GM23338 (cell line): ENCODE measurements around the gene CTDNEP1. TPM values are rescaled to one million over a fixed set of nuclear protein-coding genes. Genes with fewer than 3 reads are reported as not detected.

Experiments used
- ATAC-seq: fragments of 200-7000 bp; cut with Tn5 transposase; 3 replicates; pipeline ENCODE4 v1.9.1; 2020
- DNase-seq: peaks from one replicate; pipeline ENCODE4 v3.0.0-alpha.2; 2015; ENCODE audit warnings: low spot score
- H2AFZ ChIP-seq: fragments of 200-600 bp; sonication (generic); 2 replicates; pipeline ENCODE4 v1.8.0; 2016; ENCODE audit warnings: antibody characterized with exemption, mild to moderate bottlenecking, moderate library complexity
- H3F3A ChIP-seq: fragments of 200-600 bp; sonication (generic); replicated peaks from 2 replicates; pipeline ENCODE4 v1.8.0; 2017; ENCODE audit warnings: antibody characterized with exemption, mixed run types, low read depth
- H3K27ac ChIP-seq: fragments of 200-600 bp; sonication (generic); 2 replicates; pipeline ENCODE4 v1.6.1; 2016; ENCODE audit warnings: low read depth
- H3K27me3 ChIP-seq: fragments of 200-600 bp; sonication (generic); 2 replicates; pipeline ENCODE4 v1.8.0; 2016; ENCODE audit warnings: mild to moderate bottlenecking, mixed run types, moderate library complexity; ENCODE audit not compliant: insufficient read depth
- H3K36me3 ChIP-seq: fragments of 200-600 bp; sonication (generic); 2 replicates; pipeline ENCODE4 v1.8.0; 2016; ENCODE audit warnings: mild to moderate bottlenecking; ENCODE audit not compliant: insufficient read depth
- H3K4me1 ChIP-seq: fragments of 200-600 bp; sonication (generic); 2 replicates; pipeline ENCODE4 v1.8.0; 2016; ENCODE audit warnings: mild to moderate bottlenecking, moderate library complexity; ENCODE audit not compliant: insufficient read depth
- H3K4me2 ChIP-seq: fragments of 200-600 bp; sonication (generic); 2 replicates; pipeline ENCODE4 v1.7.1; 2017; ENCODE audit warnings: mixed run types
- H3K4me3 ChIP-seq: fragments of 200-600 bp; sonication (generic); 2 replicates; pipeline ENCODE4 v1.6.1; 2016; ENCODE audit warnings: mixed run types
- H3K79me2 ChIP-seq: fragments of 200-600 bp; sonication (generic); replicated peaks from 2 replicates; pipeline ENCODE4 v1.8.0; 2017; ENCODE audit warnings: mild to moderate bottlenecking; ENCODE audit not compliant: insufficient read depth
- H3K9me2 ChIP-seq: fragments of 200-600 bp; sonication (generic); 2 replicates; pipeline ENCODE4 v1.8.0; 2017; ENCODE audit not compliant: insufficient read depth
- H4K20me1 ChIP-seq: fragments of 200-600 bp; sonication (generic); replicated peaks from 2 replicates; pipeline ENCODE4 v1.8.0; 2017; ENCODE audit warnings: mild to moderate bottlenecking; ENCODE audit not compliant: insufficient read depth
- H3K27ac Mint-ChIP-seq: 2 replicates; pipeline ENCODE4 v1.8.0; 2020; ENCODE audit warnings: inconsistent platforms, mild to moderate bottlenecking, moderate library complexity, mixed read lengths
- H3K27me3 Mint-ChIP-seq: 3 replicates; pipeline ENCODE4 v1.8.0; 2022; ENCODE audit warnings: low read depth, mild to moderate bottlenecking, moderate library complexity, mixed read lengths, inconsistent platforms; ENCODE audit not compliant: insufficient read depth, poor library complexity
- H3K36me3 Mint-ChIP-seq: 3 replicates; pipeline ENCODE4 v1.8.0; 2021; ENCODE audit warnings: low read depth, mild to moderate bottlenecking, inconsistent platforms, moderate library complexity, mixed read lengths
- H3K4me1 Mint-ChIP-seq: 3 replicates; pipeline ENCODE4 v1.8.0; 2020; ENCODE audit warnings: mild to moderate bottlenecking, inconsistent platforms, mixed read lengths
- H3K4me3 Mint-ChIP-seq: 3 replicates; pipeline ENCODE4 v1.8.0; 2021; ENCODE audit warnings: moderate library complexity, mild to moderate bottlenecking, inconsistent platforms, mixed read lengths
- H3K9me3 Mint-ChIP-seq: 3 replicates; pipeline ENCODE4 v1.8.0; 2020; ENCODE audit warnings: moderate library complexity, mild to moderate bottlenecking, inconsistent platforms, mixed read lengths
- CREB1 ChIP-seq: fragments of 250-450 bp; sonication (Bioruptor Pico); IDR thresholded peaks from 2 replicates; pipeline ENCODE4 v1.5.0; 2020; ENCODE audit warnings: low read depth, mild to moderate bottlenecking, moderate library complexity
- ZNF114 ChIP-seq: fragments of 250-450 bp; sonication (Bioruptor Pico); IDR thresholded peaks from 2 replicates; pipeline ENCODE4 v1.5.0; 2020; ENCODE audit warnings: mild to moderate bottlenecking, moderate library complexity
- ZNF462 ChIP-seq: fragments of 250-450 bp; sonication (Bioruptor Pico); IDR thresholded peaks from 2 replicates; pipeline ENCODE4 v1.5.0; 2020; ENCODE audit warnings: mild to moderate bottlenecking, moderate library complexity
- long read RNA-seq: library from polyadenylated mRNA; unstranded; transcript quantifications from one replicate; pipeline ENCODE4 v2.0.0, GENCODE V29; 2020; ENCODE audit not compliant: unreplicated experiment
- polyA plus RNA-seq: library from polyadenylated mRNA; unstranded; fragments of >200 nt; fragmentation: Nextera tagmentation; extraction: Ambion mirVana; gene quantifications from 2 replicates; pipeline ENCODE4 v1.2.1, GENCODE V29; 2016
- total RNA-seq: library from RNA; depleted of rRNA; stranded (reverse); fragments of >200 nt; shearing (Covaris generic); gene quantifications from 2 replicates; pipeline ENCODE4 v1.2.3, GENCODE V29; 2014; rRNA removed
- TF ChIP-seq, protein P1 (sequence below): IDR thresholded peaks from 2 replicates; pipeline ENCODE4 v1.6.1; 2016; ENCODE audit warnings: antibody characterized with exemption
- TF ChIP-seq, protein P2 (sequence below), 2 experiments: fragments of 200-600 bp in 1 of 2; sonication (generic) in 1 of 2; conservative IDR thresholded peaks; 2 replicates each; pipeline versions ENCODE4 v1.5.1 to v1.6.1; 2016 to 2017; ENCODE audit warnings: antibody characterized with exemption in 2 of 2, low read depth in 2 of 2, mild to moderate bottlenecking in 2 of 2, moderate library complexity in 1 of 2

The CTDNEP1 gene
- total RNA-seq: 93.4 and 109 TPM in 2 replicates
- polyA plus RNA-seq: 48.1 and 55.2 TPM in 2 replicates
- long read RNA-seq, partial matches to known transcripts: 1 of 10 reads
- long read RNA-seq, other reads (novel, unspliced or antisense): 4 of 10 reads

GRCh38 chr17:7251661-7252175, at the start of gene CTDNEP1:
TSS of gene CTDNEP1 (minus strand) at chr17:7251734. CDS start at chr17:7251296, 438 bp downstream.
- Histone ChIP-seq H3K27me3 (no peaks in the 10 kb centered on the region), H3K4me1 (peaks cover 17% of the 10 kb centered on the region), H3K27ac (peak within 1 kb of the TSS; percentile 96), H3K4me2 (peak within 1 kb of the TSS; percentile 98), H4K20me1 (peaks cover 32% of the 10 kb centered on the region), H3K9me2 (no peaks in the 10 kb centered on the region), H3K4me3 (peak within 1 kb of the TSS; percentile 65), H2AFZ (peak within 1 kb of the TSS; percentile 44; the same call in 1 of the 2 replicates), H3K36me3 (peaks cover 13% of the 10 kb centered on the region), H3F3A (peaks cover 15% of the 10 kb centered on the region; the same call in 1 of the 2 replicates), H3K79me2 (peaks cover 60% of the 10 kb centered on the region)
- DNase-seq: peak; percentile 98
- Mint-ChIP-seq H3K36me3 (peaks cover 43% of the 10 kb centered on the region), H3K27me3 (peaks cover 14% of the 10 kb centered on the region), H3K4me1 (peaks cover 31% of the 10 kb centered on the region), H3K4me3 (peak within 1 kb of the TSS; percentile 91), H3K27ac (peak within 1 kb of the TSS; percentile 100), H3K9me3 (peaks cover 3% of the 10 kb centered on the region; the same call in 2 of the 3 replicates)
- TF ChIP-seq, protein P1, sequence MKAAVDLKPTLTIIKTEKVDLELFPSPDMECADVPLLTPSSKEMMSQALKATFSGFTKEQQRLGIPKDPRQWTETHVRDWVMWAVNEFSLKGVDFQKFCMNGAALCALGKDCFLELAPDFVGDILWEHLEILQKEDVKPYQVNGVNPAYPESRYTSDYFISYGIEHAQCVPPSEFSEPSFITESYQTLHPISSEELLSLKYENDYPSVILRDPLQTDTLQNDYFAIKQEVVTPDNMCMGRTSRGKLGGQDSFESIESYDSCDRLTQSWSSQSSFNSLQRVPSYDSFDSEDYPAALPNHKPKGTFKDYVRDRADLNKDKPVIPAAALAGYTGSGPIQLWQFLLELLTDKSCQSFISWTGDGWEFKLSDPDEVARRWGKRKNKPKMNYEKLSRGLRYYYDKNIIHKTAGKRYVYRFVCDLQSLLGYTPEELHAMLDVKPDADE: peak; percentile 63; the same call in 1 of the 2 replicates
- TF ChIP-seq CREB1 (CRISPR knock-in tag): no peak; the same call in none of the 2 replicates
- ATAC-seq: peak; percentile 89

DNA sequence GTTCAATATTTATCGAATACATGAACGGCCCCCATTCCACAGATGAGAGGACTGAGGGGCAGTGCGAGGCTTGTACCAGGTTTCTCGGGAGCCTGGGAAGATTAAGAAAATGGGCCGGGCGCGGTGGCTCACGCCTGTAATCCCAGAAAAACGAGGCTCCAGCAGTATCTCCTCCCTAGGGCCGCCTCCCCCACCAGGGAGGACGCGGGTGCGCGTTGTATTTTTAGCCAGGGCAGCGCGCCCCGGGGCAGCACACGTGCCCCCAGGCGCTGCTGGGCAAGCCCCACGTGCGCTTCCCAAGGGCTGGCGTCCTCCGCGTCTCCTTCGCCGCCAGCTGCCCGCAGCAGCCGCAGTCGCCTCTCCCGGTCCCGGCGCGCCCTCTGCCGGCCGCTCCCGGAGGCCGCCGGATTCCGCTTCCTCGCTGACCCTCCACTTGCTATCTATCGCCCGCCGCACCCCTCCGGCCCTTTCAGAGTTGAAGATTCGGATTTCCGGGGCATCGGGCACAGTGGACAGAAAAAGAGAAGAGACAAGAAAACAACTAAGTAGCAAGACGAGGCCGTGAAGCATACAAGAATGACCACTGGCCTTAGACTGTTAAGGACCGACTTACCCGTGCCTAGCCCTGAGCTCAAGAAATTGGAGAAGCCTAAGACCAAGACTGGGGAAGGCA, 44.8 kb upstream of the CTDNEP1 start:
- peaks cover 23% of the 10 kb centered on the region for H3K4me1 Mint-ChIP-seq
- H3K9me3 Mint-ChIP-seq: peaks cover 9% of the 10 kb centered on the region; the same call in 1 of the 3 replicates
- peak overlapping the region; percentile 87 for H2AFZ ChIP-seq
- peak; percentile 28 for ATAC-seq
- peak overlapping the region; percentile 91 for H3K4me2 ChIP-seq
- H4K20me1 ChIP-seq: peaks cover 4% of the 10 kb centered on the region; the same call in 1 of the 2 replicates
- H3K27me3 ChIP-seq: peaks cover 18% of the 10 kb centered on the region
- peak; percentile 94 for DNase-seq
- peaks cover 34% of the 10 kb centered on the region for H3K27me3 Mint-ChIP-seq
- peak overlapping the region; percentile 76 for H3K4me3 Mint-ChIP-seq
- H3K4me1 ChIP-seq: peaks cover 21% of the 10 kb centered on the region
- no peaks in the 10 kb centered on the region for H3K79me2 ChIP-seq
- no peak overlapping the region for H3K27ac ChIP-seq
- H3K9me2 ChIP-seq: no peaks in the 10 kb centered on the region
- no peaks in the 10 kb centered on the region; the same call in 2 of the 3 replicates for H3K36me3 Mint-ChIP-seq
- TF ChIP-seq ZNF114 (CRISPR knock-in tag) (no peak), CREB1 (CRISPR knock-in tag) (0 out of 2 replicates have a peak, but pooled peaks have one; percentile 11), ZNF462 (no peak)
- TF ChIP-seq, protein P2, sequence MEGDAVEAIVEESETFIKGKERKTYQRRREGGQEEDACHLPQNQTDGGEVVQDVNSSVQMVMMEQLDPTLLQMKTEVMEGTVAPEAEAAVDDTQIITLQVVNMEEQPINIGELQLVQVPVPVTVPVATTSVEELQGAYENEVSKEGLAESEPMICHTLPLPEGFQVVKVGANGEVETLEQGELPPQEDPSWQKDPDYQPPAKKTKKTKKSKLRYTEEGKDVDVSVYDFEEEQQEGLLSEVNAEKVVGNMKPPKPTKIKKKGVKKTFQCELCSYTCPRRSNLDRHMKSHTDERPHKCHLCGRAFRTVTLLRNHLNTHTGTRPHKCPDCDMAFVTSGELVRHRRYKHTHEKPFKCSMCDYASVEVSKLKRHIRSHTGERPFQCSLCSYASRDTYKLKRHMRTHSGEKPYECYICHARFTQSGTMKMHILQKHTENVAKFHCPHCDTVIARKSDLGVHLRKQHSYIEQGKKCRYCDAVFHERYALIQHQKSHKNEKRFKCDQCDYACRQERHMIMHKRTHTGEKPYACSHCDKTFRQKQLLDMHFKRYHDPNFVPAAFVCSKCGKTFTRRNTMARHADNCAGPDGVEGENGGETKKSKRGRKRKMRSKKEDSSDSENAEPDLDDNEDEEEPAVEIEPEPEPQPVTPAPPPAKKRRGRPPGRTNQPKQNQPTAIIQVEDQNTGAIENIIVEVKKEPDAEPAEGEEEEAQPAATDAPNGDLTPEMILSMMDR (conservative IDR thresholded peaks at IDR 0.05; ENCODE audit: low read depth in 2 of 2): peak; percentile 87 to 92
- TF ChIP-seq, protein P1: 0 out of 2 replicates have a peak, but pooled peaks have one; percentile 28
- peak overlapping the region; percentile 40 for H3K4me3 ChIP-seq
- no peaks in the 10 kb centered on the region for H3K36me3 ChIP-seq
- no peak overlapping the region for H3K27ac Mint-ChIP-seq
- H3F3A ChIP-seq: peaks cover 23% of the 10 kb centered on the region
